ENCODE data around the gene SLC17A7. TPM values are rescaled to one million over a fixed set of nuclear protein-coding genes. Genes with fewer than 3 reads are reported as not detected.

SLC17A7 gene
- total RNA-seq, 1 experiment from 2014 or later, result 1.8 TPM

- intact Hi-C loops (cut with micrococcal nuclease), result no loop called here
- H3K9me2 ChIP-seq (ENCODE audit: insufficient read depth), result no peaks in the 10 kb centered on the region
- no TSS peak for BruUV-seq (replicated peaks)
- RAD21 ChIA-PET (ENCODE audit: low non-redundant PET in 1 of 2, low total read pairs in 2 of 2, uncharacterized antibody in 2 of 2, unreplicated experiment in 2 of 2), result no interaction called here
- H3K9me3 ChIP-seq (ENCODE audit: control insufficient read depth in 1 of 2, insufficient read depth in 1 of 2, low read depth in 1 of 2, low read length in 2 of 2), result no peaks in the 10 kb centered on the region
- no peak overlapping the region; the same call in 1 of the 2 replicates for H3K27ac ChIP-seq (ENCODE audit: low read depth, low read length)
- no peak overlapping the region for H3K4me3 ChIP-seq (replicated peaks in 1 of 2; ENCODE audit: low read depth in 1 of 2, low read length in 2 of 2)
- TF ChIP-seq ATF3 (IDR thresholded peaks at IDR 0.05) (no peak), MAX (IDR thresholded peaks at IDR 0.05) (no peak), CTCF (IDR thresholded peaks at IDR 0.05 in 2 of 3, conservative IDR thresholded peaks at IDR 0.05 in 1 of 3; ENCODE audit: borderline replicate concordance in 1 of 3, insufficient read depth in 1 of 3, low read depth in 2 of 3, low read length in 2 of 3) (no peak), POLR2A (IDR thresholded peaks at IDR 0.05; ENCODE audit: borderline replicate concordance, extremely low read depth, insufficient read depth, insufficient read length) (no peak), TCF7L2 (IDR thresholded peaks at IDR 0.05; ENCODE audit: borderline replicate concordance, extremely low read depth, insufficient read depth, insufficient read length) (no peak), EZH2 (IDR thresholded peaks at IDR 0.05) (no peak), ZNF274 (IDR thresholded peaks at IDR 0.05; ENCODE audit: low read depth, low read length) (no peak), EGR1 (IDR thresholded peaks at IDR 0.05; ENCODE audit: low read depth) (no peak), CBX3 (IDR thresholded peaks at IDR 0.05; ENCODE audit: low read depth) (no peak), RAD21 (IDR thresholded peaks at IDR 0.05; ENCODE audit: low read depth) (no peak), SIN3A (IDR thresholded peaks at IDR 0.05; ENCODE audit: low read depth) (no peak), ZFX (IDR thresholded peaks at IDR 0.05) (no peak), SRF (IDR thresholded peaks at IDR 0.05; ENCODE audit: low read depth) (no peak), REST (IDR thresholded peaks at IDR 0.05; ENCODE audit: low read depth) (no peak)
- peaks cover 25% of the 10 kb centered on the region for H3K79me2 ChIP-seq (ENCODE audit: insufficient read depth, low read length)
- H3K4me1 ChIP-seq (ENCODE audit: control insufficient read depth in 1 of 2, insufficient read depth in 2 of 2, low read length in 2 of 2), result peaks cover 17 to 42% of the 10 kb centered on the region in 2 experiments; a peak in 3 of 4 replicates
- no peaks in the 10 kb centered on the region for H4K20me1 ChIP-seq (ENCODE audit: insufficient read depth)
- H3K27me3 ChIP-seq (ENCODE audit: insufficient read depth, low read length), result no peaks in the 10 kb centered on the region
- POLR2A ChIA-PET, result no interaction called here
- H3K36me3 ChIP-seq (ENCODE audit: control insufficient read depth in 1 of 2, insufficient read depth in 2 of 2, low read length in 2 of 2), result peaks cover 14 to 16% of the 10 kb centered on the region in 2 experiments; a peak in 2 of 4 replicates
- no peak for DNase-seq (ENCODE audit: low read depth, low spot score)
- H3K4me2 ChIP-seq (ENCODE audit: low read length), result no peak overlapping the region
- no peak overlapping the region for H3K9ac ChIP-seq (ENCODE audit: low read length)
- no peak for ATAC-seq
- no peak overlapping the region for H2AFZ ChIP-seq (ENCODE audit: low read depth, low read length, poor library complexity, severe bottlenecking)
- CTCF ChIA-PET, result no interaction called here
Measured at GRCh38 chr19:49448432-49448786, 7.1 kb upstream of the SLC17A7 start.
